ENCODE results near the gene EBLN1. TPM values are rescaled to one million over a fixed set of nuclear protein-coding genes. Genes with fewer than 3 reads are reported as not detected.
A peak's percentile ranks its signal among the peaks of the same experiment; 100 is the strongest.

The EBLN1 gene
- total and polyA plus RNA-seq, 2 of the 13 experiments (the other 11 are each of a cell fraction or from before 2014, with no cell fraction given) = not detected

GRCh38 chr10:22231260-22231659, 13.4 kb upstream of the EBLN1 start:
- no peaks in the 10 kb centered on the region for H4K20me1 ChIP-seq (ENCODE audit: insufficient read depth, low read length)
- ATAC-seq (no peak), FAIRE-seq (no peak), DNase-seq (ENCODE audit: low spot score) (no peak)
- no peak overlapping the region for H3K4me2 ChIP-seq (ENCODE audit: low read depth, low read length)
- 0 out of 6 replicates have a peak overlapping the region, but pooled peaks of 1 of the 3 experiments have one; percentile 81 for H3K4me3 ChIP-seq (replicated peaks in 1 of 3; ENCODE audit: insufficient read depth in 1 of 3, low read depth in 2 of 3, low read length in 3 of 3)
- WGBS (ENCODE audit: low lambda C conversion rate) = 44% methylated on average over 1 of the region's 1 CpG
- no peak overlapping the region for H2AFZ ChIP-seq (ENCODE audit: low read length)
- H3K9ac ChIP-seq (ENCODE audit: insufficient read depth, low read depth, low read length) = no peak overlapping the region
- H3K36me3 ChIP-seq (replicated peaks in 1 of 2; ENCODE audit: control insufficient read depth in 1 of 2, insufficient read depth in 2 of 2, low read length in 2 of 2) = no peaks in the 10 kb centered on the region
- BruUV-seq (replicated peaks) = no TSS peak
- no peaks in the 10 kb centered on the region for H3K9me3 ChIP-seq (ENCODE audit: low read length)
- H3K79me2 ChIP-seq (ENCODE audit: insufficient read depth, low read length) = no peaks in the 10 kb centered on the region
- TF ChIP-seq ZNF17 (CRISPR knock-in tag; IDR thresholded peaks at IDR 0.05) (no peak), KDM1A (CRISPR knock-in tag; IDR thresholded peaks at IDR 0.05) (no peak), ZBTB37 (CRISPR knock-in tag; IDR thresholded peaks at IDR 0.05) (no peak), FOXP1 (IDR thresholded peaks at IDR 0.05) (no peak), FOXP1 (CRISPR knock-in tag; IDR thresholded peaks at IDR 0.05) (no peak), ZMYM3 (CRISPR knock-in tag; IDR thresholded peaks at IDR 0.05) (no peak), ATRX (CRISPR knock-in tag; IDR thresholded peaks at IDR 0.05; ENCODE audit: borderline replicate concordance) (no peak), HIVEP1 (CRISPR knock-in tag; IDR thresholded peaks at IDR 0.05) (no peak), HOMEZ (CRISPR knock-in tag; IDR thresholded peaks at IDR 0.05; ENCODE audit: low read depth) (no peak), ZNF275 (CRISPR knock-in tag; IDR thresholded peaks at IDR 0.05; ENCODE audit: borderline replicate concordance) (no peak), TOPORS (CRISPR knock-in tag; IDR thresholded peaks at IDR 0.05) (no peak), ZMYM2 (CRISPR knock-in tag; IDR thresholded peaks at IDR 0.05) (no peak)
- in situ Hi-C loops (cut with HindIII; ENCODE audit: extremely low pct_ligation_motif_present, low pct_unique_long_range_greater_than_20kb) = no loop called here
- H3K27ac ChIP-seq (ENCODE audit: extremely low read length, insufficient read depth, low read length) = no peak overlapping the region
- H3K4me1 ChIP-seq (ENCODE audit: insufficient read depth, low read length) = peaks cover 5% of the 10 kb centered on the region; the same call in 1 of the 2 replicates
- CTCF ChIA-PET (ENCODE audit: low intra/inter-chr PET ratio, low total read pairs) = no interaction called here
- peaks cover 0 to 17% of the 10 kb centered on the region in 2 experiments; a peak in 2 of 5 replicates for H3K27me3 ChIP-seq (ENCODE audit: control insufficient read depth in 1 of 2, insufficient read depth in 2 of 2, low read length in 2 of 2)
- intact Hi-C loops (cut with micrococcal nuclease; ENCODE audit: unreplicated experiment) = no loop called here
- POLR2A ChIA-PET = no interaction called here
